Measurements from ENCODE around the gene TMEM184B.
"Not testable (repeated sequence)": the region's sequence is repeated elsewhere in the genome, so short reads cannot be mapped to it uniquely, and the experiment has no call there.

The TMEM184B gene

DNA sequence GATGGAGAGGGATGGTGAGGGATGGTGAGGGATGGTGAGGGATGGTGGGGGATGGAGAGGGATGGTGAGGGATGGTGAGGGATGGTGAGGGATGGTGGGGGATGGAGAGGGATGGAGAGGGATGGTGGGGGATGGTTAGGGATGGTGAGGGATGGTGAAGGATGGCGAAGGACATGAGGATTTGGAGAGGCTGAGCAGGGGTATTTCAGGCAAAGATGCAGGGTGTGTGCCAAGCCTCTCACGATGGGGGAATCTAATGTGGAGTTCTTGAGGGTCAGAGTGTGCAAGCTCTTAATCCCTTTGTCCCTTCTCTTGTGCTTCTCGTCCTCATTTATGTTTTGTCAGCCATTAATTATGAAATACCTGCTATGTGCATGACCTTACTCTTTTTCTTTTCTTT, 83.7 kb downstream of the TMEM184B start:
- Histone ChIP-seq H3K9me3 (ENCODE audit: control insufficient read depth in 5 of 5, low read length in 5 of 5) (no peaks in the 10 kb centered on the region), H3K36me3 (ENCODE audit: control insufficient read depth in 5 of 5, insufficient read depth in 5 of 5, low read length in 5 of 5) (no peaks in the 10 kb centered on the region), H3K4me3 (ENCODE audit: low read depth in 1 of 5, low read length in 5 of 5) (no peak overlapping the region), H3K9ac (ENCODE audit: low read length in 5 of 5) (no peak overlapping the region), H3K27me3 (ENCODE audit: control insufficient read depth in 5 of 5, insufficient read depth in 4 of 5, low read length in 5 of 5) (no peaks in the 10 kb centered on the region), H3K4me1 (ENCODE audit: control insufficient read depth in 5 of 5, insufficient read depth in 5 of 5, low read length in 5 of 5) (peaks cover 0 to 47% (median 46%) of the 10 kb centered on the region in 5 donors), H3K27ac (ENCODE audit: low read depth, low read length) (no peak overlapping the region)

DNA sequence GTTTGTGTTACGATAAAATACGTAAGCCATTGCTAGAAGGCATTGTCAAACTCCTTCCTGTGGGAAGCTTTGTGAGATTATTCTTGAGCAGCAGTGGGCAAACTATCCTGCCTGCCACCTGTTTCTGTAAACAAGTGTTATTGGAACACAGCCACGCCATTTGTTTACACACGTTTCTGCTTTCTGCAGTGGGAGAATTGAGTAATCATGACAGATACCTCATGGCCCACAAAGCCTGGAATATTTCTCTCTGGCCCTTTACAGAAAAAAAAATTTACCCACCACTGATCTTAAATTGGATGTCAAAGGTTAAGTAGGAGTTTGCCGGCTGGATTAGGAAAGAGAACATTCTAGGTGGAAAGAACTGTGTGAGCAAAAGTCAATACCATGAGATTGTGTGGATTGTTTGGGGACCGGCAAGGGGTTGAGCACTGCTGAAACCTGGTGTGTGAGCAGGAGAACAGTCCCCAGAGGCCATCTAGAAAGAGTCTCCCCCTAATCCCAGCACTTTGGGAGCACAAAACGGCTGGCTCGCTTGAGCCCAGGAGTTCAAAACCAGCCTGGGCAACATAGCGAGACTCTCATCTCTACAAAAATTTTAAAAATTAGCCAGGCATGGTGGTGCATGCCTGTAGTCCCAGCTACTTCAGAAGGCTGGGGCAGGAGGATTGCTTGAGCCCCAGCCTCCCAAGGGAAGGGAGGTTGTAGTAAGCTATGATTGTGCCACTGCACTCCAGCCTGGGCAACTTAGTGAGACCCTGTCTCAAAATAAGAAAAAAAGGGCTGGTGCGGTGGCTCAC, 85.2 kb downstream of the TMEM184B start:
- Histone ChIP-seq H3K27me3 (ENCODE audit: control insufficient read depth in 5 of 5, insufficient read depth in 4 of 5, low read length in 5 of 5) (no peaks in the 10 kb centered on the region), H3K9ac (ENCODE audit: low read length in 5 of 5) (peak overlapping the region in 2 of 5 donors; percentile 55 to 56), H3K27ac (ENCODE audit: low read depth, low read length) (peak overlapping the region; percentile 86), H3K36me3 (ENCODE audit: control insufficient read depth in 5 of 5, insufficient read depth in 5 of 5, low read length in 5 of 5) (no peaks in the 10 kb centered on the region), H3K4me3 (ENCODE audit: low read depth in 1 of 5, low read length in 5 of 5) (no peak overlapping the region), H3K4me1 (ENCODE audit: control insufficient read depth in 5 of 5, insufficient read depth in 5 of 5, low read length in 5 of 5) (peaks cover 0 to 36% (median 33%) of the 10 kb centered on the region in 5 donors), H3K9me3 (ENCODE audit: control insufficient read depth in 5 of 5, low read length in 5 of 5) (no peaks in the 10 kb centered on the region)

GRCh38 chr22:38186429-38186828, 86.4 kb downstream of the TMEM184B start:
- no peak overlapping the region for H3K4me3 ChIP-seq (ENCODE audit: low read depth in 1 of 5, low read length in 5 of 5)
- H3K4me1 ChIP-seq (ENCODE audit: control insufficient read depth in 5 of 5, insufficient read depth in 5 of 5, low read length in 5 of 5): peaks cover 0 to 31% (median 25%) of the 10 kb centered on the region in 5 donors
- H3K9me3 ChIP-seq (ENCODE audit: control insufficient read depth in 5 of 5, low read length in 5 of 5): no peaks in the 10 kb centered on the region
- no peaks in the 10 kb centered on the region for H3K27me3 ChIP-seq (ENCODE audit: control insufficient read depth in 5 of 5, insufficient read depth in 4 of 5, low read length in 5 of 5)
- H3K27ac ChIP-seq (ENCODE audit: low read depth, low read length): peak overlapping the region; percentile 86
- H3K36me3 ChIP-seq (ENCODE audit: control insufficient read depth in 5 of 5, insufficient read depth in 5 of 5, low read length in 5 of 5): no peaks in the 10 kb centered on the region
- H3K9ac ChIP-seq (ENCODE audit: low read length in 5 of 5): no peak overlapping the region

DNA sequence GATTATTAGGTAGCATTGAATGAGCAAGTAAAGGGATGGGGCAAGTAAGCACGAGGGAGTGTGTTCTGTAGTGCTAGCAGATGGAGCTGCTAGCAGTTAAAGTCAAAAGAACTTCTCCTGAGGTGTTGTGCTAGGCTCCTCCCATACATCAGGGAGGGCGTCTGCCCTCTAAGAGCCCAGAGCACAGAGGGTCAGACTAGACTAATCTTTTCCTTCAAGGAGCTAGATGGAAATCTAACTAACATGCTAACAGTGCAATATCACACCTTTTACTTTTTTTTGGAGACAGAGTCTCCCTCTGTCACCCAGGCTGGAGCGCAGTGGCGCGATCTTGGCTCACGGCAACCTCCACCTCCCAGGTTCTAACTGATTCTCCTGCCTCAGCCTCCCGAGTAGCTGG, 88.0 kb downstream of the TMEM184B start:
- no peak overlapping the region for H3K27ac ChIP-seq (ENCODE audit: low read depth, low read length)
- H3K9me3 ChIP-seq (ENCODE audit: control insufficient read depth in 5 of 5, low read length in 5 of 5): no peaks in the 10 kb centered on the region
- H3K36me3 ChIP-seq (ENCODE audit: control insufficient read depth in 5 of 5, insufficient read depth in 5 of 5, low read length in 5 of 5): no peaks in the 10 kb centered on the region
- H3K9ac ChIP-seq (ENCODE audit: low read length in 5 of 5): no peak overlapping the region
- no peak overlapping the region for H3K4me3 ChIP-seq (ENCODE audit: low read depth in 1 of 5, low read length in 5 of 5)
- H3K4me1 ChIP-seq (ENCODE audit: control insufficient read depth in 5 of 5, insufficient read depth in 5 of 5, low read length in 5 of 5): peaks cover 8 to 42% (median 32%) of the 10 kb centered on the region in 5 donors
- no peaks in the 10 kb centered on the region for H3K27me3 ChIP-seq (ENCODE audit: control insufficient read depth in 5 of 5, insufficient read depth in 4 of 5, low read length in 5 of 5)

GRCh38 chr22:38181453-38182200, 91.2 kb downstream of the TMEM184B start, which contains the start of gene PLA2G6:
TSS of gene PLA2G6 (minus strand) at chr22:38181830. CDS start at chr22:38169426, 12,404 bp downstream.
- Histone ChIP-seq H3K4me3 (ENCODE audit: low read depth in 1 of 5, low read length in 5 of 5) (peak within 1 kb of the TSS; percentile 69 to 88 (median 80)), H3K9me3 (ENCODE audit: control insufficient read depth in 5 of 5, low read length in 5 of 5) (no peaks in the 10 kb centered on the region), H3K36me3 (ENCODE audit: control insufficient read depth in 5 of 5, insufficient read depth in 5 of 5, low read length in 5 of 5) (no peaks in the 10 kb centered on the region), H3K27me3 (ENCODE audit: control insufficient read depth in 5 of 5, insufficient read depth in 4 of 5, low read length in 5 of 5) (no peaks in the 10 kb centered on the region), H3K4me1 (ENCODE audit: control insufficient read depth in 5 of 5, insufficient read depth in 5 of 5, low read length in 5 of 5) (peaks cover 13 to 42% (median 38%) of the 10 kb centered on the region in 5 donors), H3K9ac (ENCODE audit: low read length in 5 of 5) (peak within 1 kb of the TSS; percentile 80 to 98 (median 96)), H3K27ac (ENCODE audit: low read depth, low read length) (peak within 1 kb of the TSS; percentile 99)

DNA sequence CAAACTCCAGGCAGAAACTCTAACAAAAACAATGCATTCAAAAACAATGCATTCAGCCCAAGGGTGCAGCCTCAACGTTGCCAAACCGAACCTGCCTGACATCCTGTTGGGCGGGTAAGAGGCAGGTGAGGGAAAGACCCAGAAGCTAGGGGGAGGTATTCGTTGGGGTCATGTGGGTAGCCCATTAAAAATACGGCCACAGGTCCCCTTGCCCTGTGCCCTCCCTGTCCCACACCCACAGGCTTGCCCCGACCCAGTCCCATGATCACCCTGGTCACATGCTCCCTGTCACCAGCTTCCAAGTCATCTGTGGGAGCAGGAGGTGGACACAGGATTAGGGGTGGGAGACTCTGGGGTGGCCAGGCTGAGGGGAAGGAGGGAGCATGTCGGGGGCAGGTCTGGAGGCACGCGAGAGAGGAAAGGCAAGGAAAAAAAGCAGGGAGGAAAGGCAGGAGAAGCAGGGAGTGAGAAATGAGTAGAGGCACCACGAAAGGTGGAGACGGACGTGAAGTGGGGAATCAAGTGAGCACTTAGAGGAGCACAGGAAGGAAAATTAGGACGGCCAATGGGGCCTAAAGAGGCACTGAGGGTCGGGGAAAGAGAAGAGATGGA, 91.9 kb downstream of the TMEM184B start:
- peaks cover 15 to 49% (median 44%) of the 10 kb centered on the region in 5 donors for H3K4me1 ChIP-seq (ENCODE audit: control insufficient read depth in 5 of 5, insufficient read depth in 5 of 5, low read length in 5 of 5)
- peak overlapping the region; percentile 69 to 88 (median 80) for H3K4me3 ChIP-seq (ENCODE audit: low read depth in 1 of 5, low read length in 5 of 5)
- no peaks in the 10 kb centered on the region for H3K36me3 ChIP-seq (ENCODE audit: control insufficient read depth in 5 of 5, insufficient read depth in 5 of 5, low read length in 5 of 5)
- no peaks in the 10 kb centered on the region for H3K9me3 ChIP-seq (ENCODE audit: control insufficient read depth in 5 of 5, low read length in 5 of 5)
- H3K27ac ChIP-seq (ENCODE audit: low read depth, low read length): peak overlapping the region; percentile 99
- H3K9ac ChIP-seq (ENCODE audit: low read length in 5 of 5): peak overlapping the region; percentile 77 to 98 (median 96)
- H3K27me3 ChIP-seq (ENCODE audit: control insufficient read depth in 5 of 5, insufficient read depth in 4 of 5, low read length in 5 of 5): no peaks in the 10 kb centered on the region

GRCh38 chr22:38178605-38178937, 94.2 kb downstream of the TMEM184B start:
- H3K4me1 ChIP-seq (ENCODE audit: control insufficient read depth in 5 of 5, insufficient read depth in 5 of 5, low read length in 5 of 5): peaks cover 18 to 67% (median 59%) of the 10 kb centered on the region in 5 donors
- not testable (repeated sequence) for H3K9me3 ChIP-seq (ENCODE audit: control insufficient read depth in 5 of 5, low read length in 5 of 5); H3K36me3 ChIP-seq (ENCODE audit: control insufficient read depth in 5 of 5, insufficient read depth in 5 of 5, low read length in 5 of 5); H3K4me3 ChIP-seq (ENCODE audit: low read depth in 1 of 5, low read length in 5 of 5); H3K27me3 ChIP-seq (ENCODE audit: control insufficient read depth in 5 of 5, insufficient read depth in 4 of 5, low read length in 5 of 5)
- peak overlapping the region in 1 of 5 donors; percentile 19 for H3K9ac ChIP-seq (ENCODE audit: low read length in 5 of 5)
- peak overlapping the region; percentile 99 for H3K27ac ChIP-seq (ENCODE audit: low read depth, low read length)

DNA sequence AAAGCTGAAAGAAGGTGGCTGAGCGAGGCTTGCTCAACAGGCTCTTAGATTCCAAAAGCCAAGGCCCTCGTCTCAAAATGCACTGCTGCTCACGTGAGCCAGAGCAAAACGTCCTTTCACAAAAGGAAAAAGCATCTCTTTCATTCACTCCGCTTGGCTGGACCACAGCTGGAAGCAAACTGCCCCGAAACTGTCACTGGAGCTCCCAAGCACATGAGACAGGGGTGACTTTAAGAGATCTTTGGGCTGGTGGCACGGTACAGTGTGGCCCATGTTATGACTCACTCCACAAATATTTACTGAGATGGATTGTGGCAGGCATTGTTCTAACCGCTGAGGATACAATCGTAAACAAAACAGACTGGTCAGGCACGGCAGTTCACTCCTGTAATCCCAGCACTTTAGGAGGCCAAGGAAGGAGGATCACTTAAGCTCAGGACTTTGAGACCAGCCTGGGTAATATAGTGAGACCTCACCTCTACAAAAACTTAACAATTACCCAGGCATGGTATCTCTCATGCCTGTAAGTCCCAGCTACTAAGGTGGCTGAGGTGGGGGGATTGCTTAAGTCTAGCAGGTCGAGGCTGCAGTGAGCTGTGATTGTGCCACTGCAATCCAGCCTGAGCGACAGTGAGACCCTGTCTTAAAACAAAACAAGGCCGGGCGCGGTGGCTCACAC, 94.7 kb downstream of the TMEM184B start:
- H3K4me1 ChIP-seq (ENCODE audit: control insufficient read depth in 5 of 5, insufficient read depth in 5 of 5, low read length in 5 of 5): peaks cover 18 to 72% (median 64%) of the 10 kb centered on the region in 5 donors
- no peaks in the 10 kb centered on the region for H3K36me3 ChIP-seq (ENCODE audit: control insufficient read depth in 5 of 5, insufficient read depth in 5 of 5, low read length in 5 of 5)
- H3K9ac ChIP-seq (ENCODE audit: low read length in 5 of 5): peak overlapping the region in 3 of 5 donors; percentile 1 to 65 (median 26)
- H3K4me3 ChIP-seq (ENCODE audit: low read depth in 1 of 5, low read length in 5 of 5): no peak overlapping the region
- H3K27ac ChIP-seq (ENCODE audit: low read depth, low read length): peak overlapping the region; percentile 99
- H3K27me3 ChIP-seq (ENCODE audit: control insufficient read depth in 5 of 5, insufficient read depth in 4 of 5, low read length in 5 of 5): no peaks in the 10 kb centered on the region
- H3K9me3 ChIP-seq (ENCODE audit: control insufficient read depth in 5 of 5, low read length in 5 of 5): no peaks in the 10 kb centered on the region

- not testable (repeated sequence) for H3K4me3 ChIP-seq (ENCODE audit: low read depth in 1 of 5, low read length in 5 of 5); H3K36me3 ChIP-seq (ENCODE audit: control insufficient read depth in 5 of 5, insufficient read depth in 5 of 5, low read length in 5 of 5); H3K9me3 ChIP-seq (ENCODE audit: control insufficient read depth in 5 of 5, low read length in 5 of 5); H3K27me3 ChIP-seq (ENCODE audit: control insufficient read depth in 5 of 5, insufficient read depth in 4 of 5, low read length in 5 of 5)
- H3K27ac ChIP-seq (ENCODE audit: low read depth, low read length): peak overlapping the region; percentile 99
- peaks cover 21 to 77% (median 69%) of the 10 kb centered on the region in 5 donors for H3K4me1 ChIP-seq (ENCODE audit: control insufficient read depth in 5 of 5, insufficient read depth in 5 of 5, low read length in 5 of 5)
- peak overlapping the region in 3 of 5 donors; percentile 1 to 65 (median 26) for H3K9ac ChIP-seq (ENCODE audit: low read length in 5 of 5)
Observed at GRCh38 chr22:38177571-38177925, 95.3 kb downstream of the TMEM184B start.

Measured in subcutaneous abdominal adipose tissue (tissue), 5 donors.